Activated T-helper 1 cell treated with anti-CD3 and anti-CD28 coated beads, Interleukin-2, amount 50 U/mL, for 16 hours (primary cell): ENCODE data around the gene PDCD1LG2.

ENCODE experiments used
- DNase-seq, 2 donors: peaks; one replicate each; pipeline ENCODE4 v3.0.0-alpha.2; 2020; ENCODE audit warnings: low read depth in 1 of 2, low spot score in 1 of 2

Gene PDCD1LG2

DNA sequence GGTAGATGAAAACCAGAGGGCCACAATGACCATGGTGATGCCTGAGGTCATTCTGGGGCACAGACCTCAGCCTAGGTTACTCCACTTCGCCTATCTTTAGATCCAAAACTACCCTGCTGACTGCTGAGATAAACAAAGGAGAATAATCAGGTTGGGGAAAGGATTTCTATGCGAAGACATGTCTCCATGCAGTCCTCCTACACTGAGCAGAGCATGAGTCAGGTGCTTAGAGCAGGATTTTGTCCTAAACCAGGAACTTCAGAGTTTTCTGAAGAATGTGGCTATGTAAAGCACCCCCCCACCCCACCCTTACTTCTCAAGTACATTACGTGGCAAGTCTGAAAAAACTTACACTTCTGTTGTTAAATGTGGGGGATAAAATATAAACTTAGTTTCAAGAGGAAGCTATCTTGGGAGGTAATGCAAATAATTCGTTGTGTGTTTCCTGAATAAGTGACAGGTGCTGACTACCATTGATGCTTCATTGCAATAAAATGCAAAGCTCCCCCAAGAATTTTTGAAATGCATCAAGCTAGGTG is 19.4 kb downstream of the PDCD1LG2 start:
- no peak for DNase-seq

GRCh38 chr9:5531101-5531882 is 21.0 kb downstream of the PDCD1LG2 start:
- DNase-seq = no peak

DNA sequence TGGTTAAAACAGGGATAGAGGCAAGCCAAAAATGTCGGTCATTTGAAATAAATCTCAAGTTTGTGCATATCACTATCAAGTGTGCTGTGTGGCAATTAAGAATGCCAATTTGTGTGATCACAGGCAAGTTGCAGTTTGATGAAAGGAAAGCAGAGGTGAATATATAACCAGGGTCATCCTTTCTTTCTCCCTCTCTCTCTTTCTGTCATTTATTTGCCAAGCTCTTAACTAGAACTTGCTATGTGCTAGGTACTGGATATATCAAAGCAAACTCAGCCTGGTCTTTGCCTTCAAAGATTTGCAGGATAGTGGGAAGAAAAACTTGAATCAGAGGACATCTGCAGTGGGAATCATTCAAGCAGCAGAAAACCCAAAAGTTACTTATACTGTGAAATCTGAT is 22.0 kb downstream of the PDCD1LG2 start:
- DNase-seq = no peak

GRCh38 chr9:5532790-5533189 is 22.5 kb downstream of the PDCD1LG2 start:
- DNase-seq = no peak

DNA sequence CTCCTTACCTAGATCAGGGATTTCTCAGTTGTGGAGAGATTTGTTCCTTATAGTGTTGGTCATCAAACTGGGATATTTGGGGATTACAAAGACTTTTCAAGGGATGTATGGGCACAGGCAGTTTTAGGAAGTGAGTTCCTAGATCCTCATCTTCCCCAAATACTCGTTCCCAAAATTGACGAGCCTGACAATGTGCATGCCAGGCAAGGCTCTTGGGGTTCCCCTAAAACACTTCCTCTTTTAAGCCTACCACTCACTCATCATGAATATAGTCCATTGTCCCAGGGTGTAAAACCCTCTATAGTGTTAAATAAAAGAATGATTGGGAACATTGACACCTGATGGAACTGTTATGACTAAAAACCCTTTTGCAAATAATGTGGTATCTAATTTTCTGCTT is 26.4 kb downstream of the PDCD1LG2 start:
- no peak for DNase-seq

DNA sequence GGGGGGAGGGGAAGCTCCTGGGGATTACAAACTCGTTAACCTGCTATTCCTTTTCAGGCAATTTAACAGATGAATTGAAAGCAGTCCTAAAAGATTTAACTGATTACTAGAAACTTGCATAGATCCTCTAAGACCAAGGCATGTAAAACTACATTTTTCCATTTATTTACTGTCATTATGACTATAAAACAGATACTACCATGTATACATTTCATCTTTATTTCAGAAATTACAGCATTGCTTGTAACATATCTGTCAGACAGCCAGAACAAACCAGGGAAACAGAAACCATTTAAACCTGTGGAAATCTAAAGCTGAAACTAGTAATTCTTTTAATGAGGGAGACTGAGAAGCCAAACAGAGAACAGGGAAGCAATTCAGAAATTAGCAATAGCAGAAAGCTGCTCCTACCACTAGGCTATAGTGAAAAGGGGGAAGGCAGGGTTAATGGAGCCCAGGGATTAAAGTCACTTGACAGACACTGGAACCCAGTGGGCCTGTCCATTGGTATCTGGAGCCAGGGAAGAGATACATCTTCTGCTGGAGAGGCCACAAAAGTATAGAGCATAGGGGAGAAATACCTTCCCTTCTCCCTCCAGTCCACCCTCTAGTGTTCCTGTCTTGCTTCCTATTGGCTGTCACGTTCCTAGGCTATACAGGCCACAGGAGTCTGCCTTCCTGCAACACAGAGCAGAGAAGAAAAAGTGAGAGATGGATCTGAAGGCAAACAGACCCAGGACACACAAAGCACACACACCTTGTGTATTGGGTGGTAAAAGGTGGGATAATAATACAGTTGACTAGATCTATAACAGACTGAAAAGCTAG is 33.8 kb downstream of the PDCD1LG2 start:
- no peak for DNase-seq

- DNase-seq = no peak
Measured at GRCh38 chr9:5549658-5550650, 39.6 kb downstream of the PDCD1LG2 start.

GRCh38 chr9:5551368-5552150 is 41.2 kb downstream of the PDCD1LG2 start:
- DNase-seq = no peak

DNA sequence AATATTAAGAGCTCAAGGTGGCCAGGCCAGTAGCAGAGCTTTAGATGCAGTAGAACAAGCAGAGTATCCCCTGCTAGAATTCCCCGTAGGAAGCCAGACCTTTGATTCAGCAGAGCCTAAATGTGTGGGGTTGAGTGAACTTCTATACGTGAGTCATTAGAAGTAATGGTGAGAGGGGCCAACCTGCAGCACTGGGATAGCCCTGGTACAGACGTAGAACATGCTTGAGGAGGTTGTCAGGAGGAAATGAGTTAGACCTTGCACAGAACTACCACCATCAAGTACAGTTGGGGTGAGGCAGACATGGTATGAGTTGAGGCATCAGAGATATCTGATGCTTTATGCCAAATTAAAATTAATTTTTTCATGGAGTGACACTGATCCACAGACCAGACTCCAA is 42.0 kb downstream of the PDCD1LG2 start:
- DNase-seq = no peak

GRCh38 chr9:5553211-5553610 is 42.9 kb downstream of the PDCD1LG2 start:
- no peak for DNase-seq

GRCh38 chr9:5554254-5554653 is 43.9 kb downstream of the PDCD1LG2 start:
- no peak for DNase-seq

- no peak for DNase-seq
Measured at GRCh38 chr9:5556101-5556705, 45.9 kb downstream of the PDCD1LG2 start.

DNA sequence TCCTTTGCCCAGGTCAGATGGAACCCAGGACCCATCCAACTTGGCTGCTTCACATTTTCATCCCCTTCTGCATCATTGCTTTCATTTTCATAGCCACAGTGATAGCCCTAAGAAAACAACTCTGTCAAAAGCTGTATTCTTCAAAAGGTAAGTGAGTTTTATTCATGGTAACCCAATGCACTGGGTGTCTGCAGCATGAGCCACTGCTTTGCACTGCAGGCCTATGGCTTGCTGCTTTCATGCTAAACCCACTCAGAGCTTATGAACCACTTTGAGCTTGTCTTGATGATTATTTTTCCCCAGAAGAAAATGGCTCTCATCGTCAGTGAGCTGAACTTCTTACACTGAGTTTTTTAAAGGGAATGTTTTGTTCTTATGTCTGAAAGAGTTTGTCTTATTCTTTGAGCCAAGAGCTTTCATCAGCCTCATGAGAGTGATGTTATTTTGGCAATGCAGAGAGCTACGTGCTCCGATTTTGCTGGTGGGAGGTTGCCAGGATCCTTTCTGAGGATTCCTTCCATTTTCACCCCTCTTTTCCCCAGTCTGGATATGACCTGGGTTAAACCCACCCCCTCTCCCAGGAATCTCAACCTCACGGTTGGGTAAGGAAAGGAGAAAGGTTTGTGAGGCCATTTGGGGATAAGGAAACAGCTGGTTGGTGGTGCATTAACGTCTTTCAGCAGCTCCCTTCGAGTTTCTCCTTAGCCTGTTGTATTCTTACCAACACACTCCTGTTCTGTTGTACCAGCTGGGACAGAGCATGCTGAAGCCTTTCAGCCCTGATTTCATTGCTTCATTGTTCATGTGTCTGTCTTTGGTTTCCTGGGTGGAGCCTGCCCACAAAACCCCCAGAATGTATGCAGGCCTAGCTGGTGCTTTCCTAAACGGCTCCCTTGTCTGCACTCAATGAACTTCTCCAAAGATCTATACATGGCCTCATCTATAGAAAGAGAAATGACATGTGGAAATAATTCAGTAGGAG is 47.6 kb downstream of the PDCD1LG2 start:
- peak; percentile 5 to 8 for DNase-seq

- no peak for DNase-seq
Measured at GRCh38 chr9:5559659-5560058, 49.3 kb downstream of the PDCD1LG2 start.

- no peak for DNase-seq
Measured at GRCh38 chr9:5560443-5561100, 50.2 kb downstream of the PDCD1LG2 start.

GRCh38 chr9:5561828-5562488 is 51.6 kb downstream of the PDCD1LG2 start:
- DNase-seq = no peak

GRCh38 chr9:5562806-5563416 is 52.6 kb downstream of the PDCD1LG2 start:
- no peak for DNase-seq
